PC-9 (cell line): ENCODE measurements around the gene TMEM52.

Source experiments
- EZH2 ChIP-seq: fragments of 200-600 bp; sonication (generic); IDR thresholded peaks from 2 replicates; pipeline ENCODE4 v1.8.0; 2017; ENCODE audit warnings: antibody characterized with exemption, low read depth
- TF ChIP-seq, protein P1 (sequence below): fragments of 200-600 bp; sonication (generic); conservative IDR thresholded peaks from 2 replicates; pipeline ENCODE4 v1.6.1; 2017; ENCODE audit warnings: mixed run types, antibody characterized with exemption, mild to moderate bottlenecking, moderate library complexity

DNA sequence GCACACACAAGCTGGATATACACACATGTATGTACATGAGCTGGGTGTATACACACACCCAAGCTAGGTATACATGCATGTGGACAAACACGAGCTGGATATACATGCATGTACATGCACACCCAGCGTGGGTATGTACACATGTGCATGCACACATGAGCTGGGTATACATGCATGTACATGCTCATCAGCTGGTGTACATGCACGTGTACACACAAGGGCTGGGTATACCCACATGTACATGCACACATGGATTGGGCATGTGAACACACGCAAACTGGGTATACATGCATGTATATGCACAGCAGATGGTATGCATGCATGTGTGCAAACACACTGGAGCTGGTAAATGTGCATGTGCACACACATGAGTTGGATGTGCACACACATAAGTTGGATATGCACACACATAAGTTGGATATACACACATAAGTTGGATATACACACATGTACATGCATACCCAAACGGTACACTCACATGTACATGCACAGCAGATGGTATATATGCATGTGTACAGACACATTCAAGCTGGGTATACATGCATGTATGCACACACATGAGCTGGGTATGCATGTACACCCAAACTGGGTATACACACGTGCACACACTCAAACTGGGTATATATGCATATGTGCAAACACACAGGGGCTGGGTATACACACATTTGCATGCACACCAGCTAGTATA is 20.7 kb downstream of the TMEM52 start:
- TF ChIP-seq, protein P1, sequence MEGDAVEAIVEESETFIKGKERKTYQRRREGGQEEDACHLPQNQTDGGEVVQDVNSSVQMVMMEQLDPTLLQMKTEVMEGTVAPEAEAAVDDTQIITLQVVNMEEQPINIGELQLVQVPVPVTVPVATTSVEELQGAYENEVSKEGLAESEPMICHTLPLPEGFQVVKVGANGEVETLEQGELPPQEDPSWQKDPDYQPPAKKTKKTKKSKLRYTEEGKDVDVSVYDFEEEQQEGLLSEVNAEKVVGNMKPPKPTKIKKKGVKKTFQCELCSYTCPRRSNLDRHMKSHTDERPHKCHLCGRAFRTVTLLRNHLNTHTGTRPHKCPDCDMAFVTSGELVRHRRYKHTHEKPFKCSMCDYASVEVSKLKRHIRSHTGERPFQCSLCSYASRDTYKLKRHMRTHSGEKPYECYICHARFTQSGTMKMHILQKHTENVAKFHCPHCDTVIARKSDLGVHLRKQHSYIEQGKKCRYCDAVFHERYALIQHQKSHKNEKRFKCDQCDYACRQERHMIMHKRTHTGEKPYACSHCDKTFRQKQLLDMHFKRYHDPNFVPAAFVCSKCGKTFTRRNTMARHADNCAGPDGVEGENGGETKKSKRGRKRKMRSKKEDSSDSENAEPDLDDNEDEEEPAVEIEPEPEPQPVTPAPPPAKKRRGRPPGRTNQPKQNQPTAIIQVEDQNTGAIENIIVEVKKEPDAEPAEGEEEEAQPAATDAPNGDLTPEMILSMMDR: no peak
- no peak for TF ChIP-seq EZH2
